Activated CD8-positive, alpha-beta memory T cell treated with anti-CD3 and anti-CD28 coated beads for 24 hours (primary cell): ENCODE measurements around the gene MDK.

Experiments used
- DNase-seq: peaks from one replicate; pipeline ENCODE4 v3.0.0-alpha.2; 2020

Gene MDK, protein sequence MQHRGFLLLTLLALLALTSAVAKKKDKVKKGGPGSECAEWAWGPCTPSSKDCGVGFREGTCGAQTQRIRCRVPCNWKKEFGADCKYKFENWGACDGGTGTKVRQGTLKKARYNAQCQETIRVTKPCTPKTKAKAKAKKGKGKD

DNA sequence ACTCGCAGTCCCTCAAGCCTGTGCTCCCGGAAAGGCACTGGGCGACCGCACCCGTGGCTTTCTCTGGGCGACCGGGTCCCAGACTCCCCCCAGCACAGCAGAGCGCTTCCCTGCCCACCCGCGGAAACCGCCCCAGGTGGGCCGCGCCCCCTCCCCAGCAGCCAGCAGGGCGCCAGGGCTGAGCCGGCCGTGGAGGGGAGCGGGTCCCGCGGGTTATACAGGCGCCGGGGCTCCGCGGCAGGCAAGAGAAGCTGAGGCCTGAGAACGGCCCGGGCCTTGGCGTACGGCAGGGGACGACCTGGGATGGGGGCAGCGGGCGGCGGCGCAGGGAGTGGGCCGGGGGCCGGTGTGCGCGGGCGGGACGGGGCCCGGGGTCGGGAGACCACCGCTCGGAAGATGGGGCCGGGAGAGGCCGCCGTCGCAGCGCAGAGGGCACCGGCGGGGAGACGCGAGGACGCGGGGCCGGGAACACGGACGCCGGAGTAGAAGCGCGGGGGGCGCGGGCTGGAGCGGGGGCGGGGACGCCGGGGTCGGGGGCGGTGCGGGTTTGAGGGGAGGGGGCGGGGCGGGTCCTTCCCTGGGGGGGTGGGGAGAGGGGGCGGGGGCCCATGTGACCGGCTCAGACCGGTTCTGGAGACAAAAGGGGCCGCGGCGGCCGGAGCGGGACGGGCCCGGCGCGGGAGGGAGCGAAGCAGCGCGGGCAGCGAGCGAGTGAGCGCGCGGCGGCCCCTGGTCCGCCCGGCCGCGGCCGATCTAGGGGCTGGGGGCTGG lies at the start of gene MDK:
MDK (plus strand) TSS at position 622 of the 771 bp plus-strand sequence. CDS start 389 bp downstream, outside the sequence.
- DNase-seq = no peak

DNA sequence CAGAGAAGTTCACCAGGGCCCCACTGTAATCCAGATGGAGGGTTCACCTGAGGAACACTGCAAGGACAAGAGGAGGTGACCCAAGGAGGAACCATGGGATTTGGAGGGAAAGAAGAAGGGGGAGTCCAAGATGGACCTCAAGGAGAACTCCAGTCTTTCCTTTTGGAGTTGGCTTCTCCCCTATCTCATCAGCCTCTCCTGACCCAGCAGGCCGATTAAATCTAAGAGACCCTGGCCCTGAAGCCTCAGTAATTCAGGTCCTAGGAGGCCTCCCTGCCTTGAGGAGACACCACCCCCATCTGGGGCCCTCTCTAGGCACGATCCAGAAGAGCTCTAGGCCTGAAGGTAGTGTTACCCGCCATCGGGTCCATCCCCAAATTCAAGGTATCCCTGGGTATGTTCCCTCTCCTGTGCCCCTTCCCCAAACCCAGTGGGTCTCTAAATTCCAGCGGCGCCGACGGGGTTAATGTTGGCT lies 49.3 kb upstream of the MDK start:
- no peak for DNase-seq

DNA sequence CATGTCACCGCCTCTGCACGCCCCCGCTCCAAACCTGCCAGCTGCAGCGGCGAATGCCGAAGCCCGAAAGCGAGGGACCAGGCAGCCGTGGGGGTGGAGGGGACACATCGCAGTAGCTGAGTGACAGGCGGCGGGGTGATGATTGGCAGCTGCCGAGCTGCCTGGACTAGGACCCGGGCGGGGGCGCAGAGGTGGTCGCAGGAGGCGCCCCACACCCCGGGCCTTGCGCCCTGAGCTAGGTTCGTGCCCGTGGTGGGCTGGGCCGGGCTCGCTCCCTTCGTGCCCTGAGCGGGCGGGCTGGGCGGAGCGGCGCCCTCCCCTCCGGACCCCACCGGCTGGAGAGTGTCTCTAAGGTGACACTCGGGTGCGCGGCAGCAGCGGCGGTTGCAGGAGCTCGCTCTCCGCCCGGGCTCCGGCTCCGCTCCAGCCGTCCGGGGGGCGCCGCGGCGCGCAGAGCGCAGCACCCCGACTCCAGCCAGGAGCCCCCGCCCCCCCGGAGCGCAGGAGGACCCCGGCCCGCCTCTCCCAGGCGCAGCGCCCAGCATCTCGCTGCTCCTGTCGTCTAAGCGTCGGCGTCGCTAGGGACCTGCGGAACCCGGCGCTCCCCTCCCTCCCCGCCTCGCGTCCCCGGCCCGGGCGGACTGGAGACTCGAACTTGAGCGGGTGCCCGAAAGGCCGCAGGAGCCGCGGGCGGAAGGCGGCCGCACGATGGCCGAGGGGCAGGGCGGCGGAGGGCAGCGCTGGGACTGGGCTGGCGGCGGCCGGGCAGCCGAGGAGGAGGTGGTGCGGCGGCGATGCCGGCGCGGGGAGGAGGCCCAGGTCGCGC lies 48.7 kb upstream of the MDK start:
- peak; percentile 79 for DNase-seq

DNA sequence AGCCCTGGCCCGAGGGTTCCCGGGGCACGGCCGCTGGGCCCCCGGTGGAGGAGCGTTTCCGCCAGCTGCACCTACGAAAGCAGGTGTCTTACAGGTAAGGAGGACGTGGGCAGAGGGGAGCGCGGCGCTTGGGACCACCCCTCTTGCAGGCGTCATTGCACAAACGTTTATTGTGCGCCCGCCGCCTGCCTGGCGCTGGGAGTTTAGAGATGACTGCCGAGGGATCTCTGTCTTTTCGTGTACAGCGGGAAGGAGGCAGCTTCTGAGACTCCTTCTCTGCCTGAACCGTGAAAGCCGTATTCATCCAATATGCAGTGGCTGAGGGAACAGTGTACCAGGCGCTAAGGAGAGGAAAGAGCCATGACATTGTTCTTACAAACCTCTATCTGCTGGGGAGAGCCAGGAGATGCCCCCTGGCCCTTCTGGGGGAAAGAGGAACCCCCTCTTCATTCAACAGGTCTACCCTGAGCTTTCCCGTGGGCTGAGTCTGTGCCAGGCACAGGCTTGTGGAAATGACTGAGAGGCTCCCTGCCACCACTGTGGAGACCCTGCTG lies 48.0 kb upstream of the MDK start:
- DNase-seq = peak; percentile 69

DNA sequence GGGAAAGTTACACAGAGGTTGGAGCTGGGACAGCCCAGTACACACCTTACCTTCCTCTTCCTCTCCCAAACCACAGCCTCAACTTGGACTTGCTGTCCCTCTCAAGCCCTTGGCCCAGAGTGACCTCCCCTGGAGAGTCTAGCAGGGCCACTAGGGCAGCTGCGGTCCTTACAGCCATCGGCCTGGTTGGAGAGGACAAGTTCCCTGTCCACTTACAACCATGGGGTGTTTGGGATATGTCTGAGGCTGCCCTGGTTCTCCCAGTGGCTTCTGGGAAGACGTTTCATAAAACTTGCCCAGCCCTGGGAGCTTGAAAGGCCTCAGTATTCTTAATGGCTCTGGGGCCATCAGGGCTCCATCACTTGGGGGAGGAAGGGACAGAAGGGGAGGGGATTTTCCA lies 47.3 kb upstream of the MDK start:
- no peak for DNase-seq

DNA sequence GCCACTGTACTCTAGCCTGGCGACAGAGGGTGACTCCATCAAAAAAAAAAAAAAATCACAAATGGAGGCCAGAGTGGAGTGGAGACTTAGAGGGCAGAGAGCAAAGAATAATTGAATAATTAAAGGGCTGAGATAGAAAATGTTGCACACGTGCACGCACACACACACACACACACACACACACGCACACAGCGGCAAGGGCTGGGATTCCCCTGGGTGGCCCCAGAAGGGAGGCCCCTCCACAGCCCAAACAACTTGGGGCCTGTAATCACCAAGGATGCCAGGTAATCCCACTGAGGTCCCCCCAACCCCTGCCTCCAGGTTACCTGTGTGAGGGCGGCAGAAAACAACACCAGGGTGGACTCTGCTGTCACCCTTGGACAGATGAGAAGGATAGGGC lies 46.2 kb upstream of the MDK start:
- DNase-seq = no peak

DNA sequence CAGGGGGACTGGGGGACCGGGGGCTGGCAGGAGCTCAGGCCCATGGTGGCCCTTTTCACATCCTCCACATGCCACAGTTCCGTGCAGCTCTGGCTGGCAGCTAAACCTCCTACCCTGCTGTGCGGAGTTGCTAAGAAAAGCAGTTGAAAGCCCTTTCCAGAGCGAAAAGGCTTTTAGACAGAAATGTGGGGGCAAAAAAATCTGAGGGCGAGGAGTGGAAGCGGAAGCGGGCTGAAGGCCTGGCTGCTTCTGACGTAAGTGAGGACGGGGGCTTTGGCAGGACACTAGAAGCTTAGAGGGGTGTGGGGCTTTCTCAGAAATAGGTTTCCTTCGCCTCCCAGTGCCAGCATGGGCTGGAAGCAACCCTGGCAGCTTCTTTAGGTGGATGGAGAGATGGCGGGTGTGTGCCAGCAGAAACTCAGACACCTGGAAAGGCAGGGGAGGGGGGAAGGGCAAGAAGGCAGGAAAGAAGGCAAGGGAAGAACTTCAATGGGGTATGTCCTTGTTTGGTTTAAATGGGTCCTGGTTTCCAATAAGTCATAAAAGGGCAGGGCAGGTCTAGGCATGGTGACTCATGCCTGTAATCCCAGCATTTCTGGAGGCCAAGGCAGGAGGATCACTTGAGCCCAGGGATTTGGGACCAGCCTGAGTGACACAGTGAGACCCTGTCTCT lies 45.4 kb upstream of the MDK start:
- no peak for DNase-seq

DNA sequence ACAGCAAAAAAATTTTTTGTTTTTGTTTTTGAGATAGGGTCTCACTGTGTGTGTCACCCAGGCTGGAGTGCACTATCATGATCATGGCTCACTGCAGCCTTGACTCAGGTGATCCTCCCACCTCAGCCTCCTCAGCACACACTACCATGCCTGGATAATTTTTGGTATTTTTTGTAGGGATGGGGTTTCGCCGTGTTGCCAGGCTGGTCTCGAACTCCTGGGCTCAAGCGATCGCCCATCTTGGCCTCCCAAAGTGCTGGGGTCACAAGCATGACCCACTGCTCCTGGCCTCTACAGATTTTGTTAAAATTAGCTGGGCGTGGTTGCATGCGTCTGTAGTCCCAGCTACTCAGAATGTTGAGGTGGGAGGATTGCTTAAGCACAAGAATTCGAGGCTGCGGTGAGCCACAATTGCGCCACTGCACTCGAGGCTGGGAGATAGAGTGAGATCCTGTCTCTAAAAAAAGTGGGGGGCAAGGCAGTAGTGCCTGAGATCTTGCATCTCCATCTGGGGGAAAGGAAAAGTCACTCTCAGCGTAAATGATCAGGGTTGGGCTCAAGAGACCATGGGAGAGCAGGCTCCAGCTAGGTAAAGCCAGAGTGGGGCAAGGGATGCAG lies 44.8 kb upstream of the MDK start:
- no peak for DNase-seq

DNA sequence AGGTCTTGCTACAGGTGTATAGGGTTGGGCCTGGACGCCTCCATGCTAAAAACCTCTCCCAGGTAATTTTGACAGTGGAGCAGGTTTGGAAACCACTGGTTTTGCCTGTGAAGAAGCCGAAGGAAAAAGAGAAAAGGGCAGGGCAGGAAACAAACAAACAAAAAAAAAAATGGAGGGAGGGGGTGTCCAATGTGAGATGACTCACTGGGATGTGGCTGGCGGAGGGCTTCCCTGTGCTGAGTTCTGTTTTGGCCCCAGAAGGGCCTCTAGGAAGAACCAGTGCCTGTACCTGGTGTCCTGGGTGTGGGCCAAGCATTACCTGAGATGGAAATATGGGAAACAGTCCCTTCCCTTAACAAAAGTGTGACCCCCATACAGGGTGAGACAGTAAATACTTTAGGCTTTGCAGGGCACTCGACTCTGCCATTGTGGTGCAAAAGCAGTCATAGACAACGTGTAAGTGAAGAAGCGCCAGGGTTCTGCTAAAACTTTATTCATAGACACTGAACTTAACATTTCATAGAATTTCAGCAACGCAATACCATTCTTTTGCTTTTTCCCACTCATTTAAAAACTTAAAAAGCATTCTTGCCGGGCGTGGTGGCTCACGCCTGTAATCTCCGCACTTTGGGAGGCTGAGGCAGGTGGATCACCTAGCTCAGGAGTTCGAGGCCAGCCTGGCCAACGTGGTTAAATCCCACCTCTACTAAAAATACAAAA lies 43.7 kb upstream of the MDK start:
- DNase-seq = no peak

DNA sequence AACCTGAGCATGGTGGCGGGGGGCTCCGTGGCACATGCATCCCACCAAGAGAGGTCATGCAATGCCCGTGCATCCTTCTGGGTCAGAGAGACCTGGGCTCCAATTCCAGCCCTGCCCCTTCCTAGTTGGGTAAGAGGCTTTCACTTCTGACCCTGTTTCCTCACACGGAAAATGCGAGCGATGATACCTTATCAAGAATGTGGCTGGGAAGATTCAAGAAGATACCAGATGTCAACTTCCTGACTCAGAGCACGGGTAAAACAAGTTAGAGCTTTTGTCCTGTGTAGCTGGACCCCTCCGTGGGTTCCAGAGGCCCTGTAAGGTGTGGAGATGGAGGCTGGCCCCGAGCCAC lies 42.9 kb upstream of the MDK start:
- DNase-seq = no peak

DNA sequence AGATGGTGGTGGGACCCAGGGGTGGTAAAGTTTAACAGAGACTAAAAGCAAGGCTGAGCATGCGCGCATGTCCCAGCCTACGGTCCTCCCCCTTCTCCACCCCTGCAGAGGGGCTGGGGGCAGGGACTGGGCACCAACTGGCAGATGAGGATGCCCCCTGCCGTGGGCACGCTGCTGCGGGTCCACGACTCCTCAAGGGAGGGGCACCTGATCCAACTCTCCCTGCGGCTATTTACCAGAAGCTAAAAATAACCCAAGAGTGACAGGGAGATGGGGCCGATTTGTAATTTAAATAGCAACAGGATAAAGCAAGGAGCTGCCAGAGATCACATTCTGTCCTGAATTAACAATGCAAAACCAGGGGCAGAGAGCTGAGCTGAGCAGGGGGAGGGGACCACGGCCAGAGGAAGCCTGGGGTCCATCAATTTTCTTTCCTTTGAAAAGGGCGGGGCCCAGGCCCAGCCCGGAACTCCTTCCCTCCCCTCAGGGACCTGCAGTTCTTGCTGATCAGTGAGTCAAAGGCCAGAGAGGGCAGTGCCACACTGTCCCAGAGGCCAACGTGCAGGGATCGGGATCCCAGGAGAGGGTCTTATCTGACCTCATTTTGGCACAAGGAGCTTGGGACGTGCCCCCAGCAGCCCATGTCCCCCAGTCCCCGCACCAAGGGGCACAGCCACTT lies 42.3 kb upstream of the MDK start:
- no peak for DNase-seq

DNA sequence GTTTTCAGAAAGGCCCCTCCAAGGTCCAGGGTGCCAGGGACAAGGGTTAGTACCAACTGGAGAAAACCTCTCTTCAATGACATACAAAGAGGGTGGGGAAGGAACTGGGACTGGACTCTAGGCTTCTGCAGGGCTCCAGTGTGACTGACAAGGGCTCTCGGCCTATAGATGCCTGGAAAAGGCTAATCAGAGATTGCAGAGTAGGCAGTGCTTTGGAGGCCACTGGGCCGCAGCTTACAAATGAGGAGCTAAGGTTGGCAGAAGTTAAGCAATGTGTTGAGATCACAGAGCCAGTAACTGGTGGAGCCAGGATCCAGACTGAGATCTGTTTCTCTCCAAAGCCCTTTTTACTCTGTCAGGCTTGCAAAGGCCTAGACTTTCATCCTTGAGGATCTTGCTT lies 41.7 kb upstream of the MDK start:
- no peak for DNase-seq

DNA sequence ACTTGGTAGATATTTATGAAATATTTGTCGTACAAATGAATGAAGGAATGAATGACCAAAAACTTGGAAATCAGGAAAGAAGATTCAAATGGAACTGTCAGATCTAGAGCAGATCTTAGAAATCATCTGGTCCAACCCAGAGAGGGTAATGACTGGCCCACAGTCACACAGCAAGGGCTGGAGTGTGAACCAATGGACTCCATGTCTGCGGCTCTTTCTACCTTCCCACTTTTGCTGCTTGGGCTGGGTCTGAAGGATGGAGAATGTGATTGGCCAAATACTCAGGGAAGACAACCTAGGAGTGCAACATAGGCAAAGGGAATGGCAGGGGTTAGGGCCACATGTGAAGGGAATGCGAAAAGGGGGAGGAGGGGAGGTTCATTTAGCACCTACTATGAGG lies 40.0 kb upstream of the MDK start:
- DNase-seq = no peak

DNA sequence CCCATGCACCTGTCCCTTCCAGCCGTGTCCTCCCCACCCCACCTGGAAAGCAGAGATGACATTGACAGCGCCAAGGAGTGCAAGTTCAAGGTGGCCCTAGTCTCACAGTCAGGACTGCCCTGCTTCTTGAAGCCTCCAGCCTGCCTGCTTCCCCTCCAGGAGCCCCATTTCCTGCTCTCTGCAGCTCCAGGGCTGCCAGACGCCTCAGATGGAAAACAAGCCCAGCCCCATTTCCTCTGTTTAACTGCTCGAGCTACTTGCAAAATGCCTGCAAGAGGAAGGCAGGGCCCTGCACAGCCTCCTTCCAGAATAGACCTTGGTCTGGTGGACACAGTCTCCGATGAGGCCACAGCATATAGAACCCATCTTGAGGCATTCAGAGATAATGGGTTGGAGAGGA lies 39.2 kb upstream of the MDK start:
- DNase-seq = no peak

DNA sequence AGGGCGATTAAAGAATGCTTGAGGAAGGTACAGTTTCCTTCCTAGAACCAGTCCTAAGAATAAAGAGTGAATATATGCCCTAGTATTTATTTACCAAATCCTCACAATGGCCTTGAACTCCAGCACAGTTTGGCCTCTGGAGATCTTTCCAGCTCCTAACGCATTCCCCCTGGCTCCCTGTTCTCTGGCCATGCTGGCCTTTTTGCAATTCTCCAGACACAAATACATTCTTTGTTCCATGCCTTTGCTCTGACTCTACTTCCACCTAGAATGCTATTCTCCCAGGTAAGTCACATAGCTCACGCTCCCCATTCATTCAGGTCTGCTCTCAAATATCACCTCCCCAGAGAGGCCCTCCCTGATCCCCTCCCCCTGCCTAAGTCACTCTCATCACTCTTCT lies 37.9 kb upstream of the MDK start:
- DNase-seq = no peak

DNA sequence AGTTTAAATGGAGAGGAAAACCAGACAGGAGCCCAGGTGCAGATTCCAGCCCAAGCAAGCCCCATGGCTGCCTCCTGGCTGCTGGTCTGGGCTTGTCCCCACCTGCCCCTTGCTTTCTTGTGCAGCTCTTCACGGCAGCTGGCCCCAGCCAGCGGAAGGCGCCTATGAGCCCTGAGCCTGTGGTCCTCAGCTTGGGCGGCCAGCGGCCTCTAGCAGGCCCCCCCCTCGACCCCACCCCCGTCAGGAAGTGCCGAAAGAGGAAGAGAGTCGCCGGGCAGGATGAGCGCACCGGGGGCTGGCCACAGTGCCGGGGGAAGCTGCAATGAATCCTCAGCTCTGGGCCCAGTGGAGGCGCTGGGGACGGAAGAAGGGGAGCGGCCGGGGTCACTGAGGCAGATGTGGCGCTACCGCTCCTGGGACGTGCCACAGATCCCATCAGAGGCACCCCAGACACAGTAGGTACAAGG lies 36.3 kb upstream of the MDK start:
- DNase-seq = peak; percentile 65

DNA sequence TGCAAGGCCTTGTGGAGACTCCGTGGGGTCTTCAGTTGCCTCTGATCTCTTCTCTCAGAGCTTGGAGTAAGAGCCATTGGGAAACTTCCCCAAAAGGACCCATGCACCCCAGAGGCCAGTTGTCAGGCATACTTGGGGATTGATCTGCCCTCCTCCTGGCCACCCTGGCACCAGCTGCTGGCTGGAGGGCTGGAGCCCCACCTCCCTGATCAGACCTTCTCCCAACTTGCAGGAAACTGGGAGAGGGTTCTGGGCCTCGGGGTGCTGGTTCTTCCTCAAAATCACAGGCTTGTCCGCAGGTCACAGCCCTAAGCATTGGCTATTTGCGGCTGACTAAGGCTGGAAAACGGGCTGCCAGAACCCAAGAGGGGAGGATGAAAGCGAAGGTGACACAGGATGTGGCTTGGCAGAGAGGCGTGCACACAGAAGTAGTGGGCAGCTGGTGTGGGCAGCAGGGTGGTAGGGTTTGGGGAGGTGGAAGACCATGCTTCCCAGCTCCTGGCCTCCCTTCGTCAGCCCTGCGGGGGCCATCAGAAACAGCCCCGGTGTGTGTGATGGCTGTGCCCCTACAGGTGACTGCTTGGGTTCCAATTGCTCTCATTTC lies 35.5 kb upstream of the MDK start:
- no peak for DNase-seq

DNA sequence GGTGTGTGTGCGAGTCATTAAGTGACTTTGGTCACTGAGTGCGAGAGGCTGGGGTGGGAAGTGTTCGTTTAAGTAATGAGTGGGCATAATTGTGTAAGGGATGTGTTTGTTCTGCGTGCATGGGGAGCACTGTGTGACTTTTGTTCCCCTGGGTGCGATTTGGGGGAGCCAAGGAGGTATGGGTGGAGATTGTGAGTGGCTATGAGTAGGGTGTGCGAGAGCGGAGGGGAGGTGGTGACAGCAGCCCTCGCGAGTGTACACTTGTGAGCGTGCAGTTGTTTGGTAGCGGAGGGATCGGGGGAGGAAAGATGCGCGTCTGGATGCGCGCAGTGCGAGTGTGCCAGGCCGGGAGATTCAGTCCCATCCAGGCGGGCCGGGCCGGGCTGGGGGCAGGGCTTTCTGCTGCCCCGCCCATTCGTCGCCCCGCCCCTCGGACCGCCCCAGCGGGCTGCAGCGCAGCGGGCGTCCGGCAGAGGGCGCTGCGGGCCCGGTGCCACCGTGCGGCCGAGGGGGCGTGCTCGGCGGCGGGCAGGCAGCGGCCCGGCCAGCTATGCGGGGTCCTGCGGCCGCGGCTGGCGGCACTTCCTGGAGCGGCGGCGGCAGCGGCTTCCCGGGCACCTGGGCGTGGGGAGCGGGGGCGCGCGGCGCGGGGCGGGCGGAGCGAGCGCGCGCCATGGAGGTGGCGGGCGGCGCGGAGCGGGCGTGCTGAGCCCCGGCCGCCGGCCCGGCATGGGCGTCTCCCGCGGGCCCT lies 34.4 kb upstream of the MDK start, which contains the start of gene DGKZ:
DGKZ (plus strand) TSS at position 578 of the 751 bp plus-strand sequence. CDS start 197 bp downstream, outside the sequence.
- DNase-seq = peak; percentile 98

DNA sequence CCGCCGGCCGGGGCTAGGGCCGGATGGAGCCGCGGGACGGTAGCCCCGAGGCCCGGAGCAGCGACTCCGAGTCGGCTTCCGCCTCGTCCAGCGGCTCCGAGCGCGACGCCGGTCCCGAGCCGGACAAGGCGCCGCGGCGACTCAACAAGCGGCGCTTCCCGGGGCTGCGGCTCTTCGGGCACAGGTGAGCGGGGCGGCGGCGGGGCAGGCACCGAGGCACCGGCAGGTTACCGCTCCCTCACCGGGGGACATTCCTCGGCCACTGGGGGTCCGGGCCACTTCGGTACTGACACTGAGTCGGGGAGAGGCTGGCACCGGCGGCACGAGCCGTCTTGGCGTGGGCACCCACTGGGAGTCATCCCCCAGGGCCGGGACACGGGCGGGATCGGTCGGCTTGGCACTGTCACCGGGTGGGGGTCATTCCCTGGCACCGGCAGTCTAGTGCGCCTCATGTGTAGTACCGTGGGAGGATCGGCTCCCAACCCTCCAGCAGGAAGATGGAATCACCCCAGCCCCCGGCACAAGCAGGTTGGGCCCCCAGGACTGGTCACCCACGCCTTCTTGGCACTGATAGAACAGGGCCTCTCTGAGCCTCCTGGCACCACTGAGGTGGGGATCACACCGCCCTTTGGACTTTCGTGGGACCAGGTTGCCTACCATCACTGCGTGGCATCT lies 33.7 kb upstream of the MDK start:
- peak; percentile 79 for DNase-seq
